ENCODE measurements around the gene CAMSAP2.
"Not testable (repeated sequence)": the region's sequence is repeated elsewhere in the genome, so short reads cannot be mapped to it uniquely, and the experiment has no call there.

The CAMSAP2 gene

DNA sequence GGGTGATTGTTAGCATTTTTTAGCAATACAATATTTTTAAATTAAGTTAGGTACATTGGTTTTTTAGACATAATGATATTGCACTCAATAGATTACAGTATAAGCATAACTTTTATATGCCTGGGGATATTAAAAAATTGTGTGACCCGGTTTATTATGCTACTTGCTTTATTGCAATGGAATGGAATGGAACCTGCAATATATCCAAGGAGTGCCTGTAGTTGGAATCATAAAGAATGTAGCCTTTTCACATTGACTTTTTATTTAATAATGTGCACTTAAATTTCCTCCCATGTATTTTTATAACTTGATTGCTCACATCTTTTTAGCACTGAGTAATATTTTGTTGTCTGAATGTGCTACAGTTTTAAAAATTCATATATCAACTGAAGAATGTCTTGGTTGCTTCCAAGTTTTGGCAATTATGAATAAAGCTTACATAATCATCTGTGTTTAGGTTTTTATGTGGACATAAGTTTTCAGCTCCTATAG is 49.2 kb downstream of the CAMSAP2 start:
- no peak for TF ChIP-seq POLR2A (IDR thresholded peaks at IDR 0.05; ENCODE audit: extremely low read depth, insufficient read length)
- TF ChIP-seq, protein P1, sequence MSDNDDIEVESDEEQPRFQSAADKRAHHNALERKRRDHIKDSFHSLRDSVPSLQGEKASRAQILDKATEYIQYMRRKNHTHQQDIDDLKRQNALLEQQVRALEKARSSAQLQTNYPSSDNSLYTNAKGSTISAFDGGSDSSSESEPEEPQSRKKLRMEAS (IDR thresholded peaks at IDR 0.05; ENCODE audit: low read depth, low read length): no peak
- no peak for TF ChIP-seq CTCF (IDR thresholded peaks at IDR 0.05; ENCODE audit: low read depth, low read length)
- TF ChIP-seq MYC (IDR thresholded peaks at IDR 0.05; ENCODE audit: low read depth, low read length): no peak
- no peak for DNase-seq (ENCODE audit: low read depth)
- no peak overlapping the region for H3K4me3 ChIP-seq (ENCODE audit: low read depth, low read length)

DNA sequence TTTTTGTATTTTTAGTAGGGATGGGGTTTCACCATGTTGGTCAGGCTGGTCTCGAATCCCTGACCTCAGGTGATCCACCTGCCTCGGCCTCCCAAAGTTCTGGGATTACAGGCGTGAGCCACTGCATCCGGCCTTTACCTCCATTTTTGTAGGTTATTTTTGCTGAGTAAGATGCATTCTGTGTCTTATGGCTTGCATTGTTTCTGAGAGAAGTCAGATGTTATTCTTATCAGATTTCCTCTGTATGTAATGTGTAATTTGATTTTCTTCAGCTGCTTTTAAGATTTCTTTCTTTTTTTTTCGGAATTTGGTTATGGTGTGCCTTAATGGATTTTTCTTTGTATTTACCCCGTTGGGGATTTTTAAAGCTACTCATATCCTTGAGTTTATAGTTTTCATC is 52.3 kb downstream of the CAMSAP2 start:
- DNase-seq (ENCODE audit: low read depth); H3K4me3 ChIP-seq (ENCODE audit: low read depth, low read length): not testable (repeated sequence)

- DNase-seq (ENCODE audit: low read depth): no peak
- no peak for TF ChIP-seq POLR2A (IDR thresholded peaks at IDR 0.05; ENCODE audit: extremely low read depth, insufficient read length)
- TF ChIP-seq MYC (IDR thresholded peaks at IDR 0.05; ENCODE audit: low read depth, low read length): no peak
- TF ChIP-seq CTCF (IDR thresholded peaks at IDR 0.05; ENCODE audit: low read depth, low read length): no peak
- TF ChIP-seq, protein P1 (IDR thresholded peaks at IDR 0.05; ENCODE audit: low read depth, low read length): no peak
Measured at GRCh38 chr1:200793677-200794076, 55.0 kb downstream of the CAMSAP2 start.

DNA sequence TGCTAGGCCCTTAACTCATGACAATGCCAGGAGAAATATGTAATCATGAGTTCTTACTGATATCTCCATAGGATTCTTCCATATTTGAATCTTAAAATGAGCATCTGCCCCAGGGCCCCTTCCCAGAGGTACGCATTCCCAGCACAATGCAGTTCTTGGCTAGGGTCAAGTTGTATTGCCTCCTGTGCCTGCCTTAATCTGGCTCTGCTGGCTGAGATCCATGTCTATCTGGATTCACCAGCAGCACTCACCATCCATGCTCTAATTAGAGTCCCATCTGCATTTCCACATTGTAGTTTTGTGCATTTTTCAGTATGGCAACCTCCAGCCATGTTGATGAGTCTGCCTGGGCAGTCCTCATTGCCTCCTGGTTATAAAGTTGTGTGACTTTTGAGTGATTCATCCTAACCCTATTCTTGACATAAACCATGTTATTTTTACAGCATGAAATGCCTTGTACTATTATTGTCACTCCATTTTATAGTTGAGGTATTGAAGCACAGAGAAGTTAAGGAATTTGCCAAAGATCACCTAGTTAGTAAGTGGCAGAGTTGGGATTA is 55.9 kb downstream of the CAMSAP2 start:
- H3K4me3 ChIP-seq (ENCODE audit: low read depth, low read length): no peak overlapping the region
- no peak for DNase-seq (ENCODE audit: low read depth)
- TF ChIP-seq POLR2A (IDR thresholded peaks at IDR 0.05; ENCODE audit: extremely low read depth, insufficient read length) (no peak), CTCF (IDR thresholded peaks at IDR 0.05; ENCODE audit: low read depth, low read length) (no peak), MYC (IDR thresholded peaks at IDR 0.05; ENCODE audit: low read depth, low read length) (no peak)
- TF ChIP-seq, protein P1 (IDR thresholded peaks at IDR 0.05; ENCODE audit: low read depth, low read length): no peak

More at GRCh38 chr1:200793677-200794076, 55.0 kb downstream of the CAMSAP2 start:
- no peak overlapping the region for H3K4me3 ChIP-seq (ENCODE audit: low read depth, low read length)

- no peak overlapping the region for H3K4me3 ChIP-seq (ENCODE audit: low read depth, low read length)
- no peak for DNase-seq (ENCODE audit: low read depth)
- TF ChIP-seq MYC (IDR thresholded peaks at IDR 0.05; ENCODE audit: low read depth, low read length) (no peak), CTCF (IDR thresholded peaks at IDR 0.05; ENCODE audit: low read depth, low read length) (no peak), POLR2A (IDR thresholded peaks at IDR 0.05; ENCODE audit: extremely low read depth, insufficient read length) (no peak)
- TF ChIP-seq, protein P1 (IDR thresholded peaks at IDR 0.05; ENCODE audit: low read depth, low read length): no peak
Measured at GRCh38 chr1:200795156-200795555, 56.5 kb downstream of the CAMSAP2 start.

DNA sequence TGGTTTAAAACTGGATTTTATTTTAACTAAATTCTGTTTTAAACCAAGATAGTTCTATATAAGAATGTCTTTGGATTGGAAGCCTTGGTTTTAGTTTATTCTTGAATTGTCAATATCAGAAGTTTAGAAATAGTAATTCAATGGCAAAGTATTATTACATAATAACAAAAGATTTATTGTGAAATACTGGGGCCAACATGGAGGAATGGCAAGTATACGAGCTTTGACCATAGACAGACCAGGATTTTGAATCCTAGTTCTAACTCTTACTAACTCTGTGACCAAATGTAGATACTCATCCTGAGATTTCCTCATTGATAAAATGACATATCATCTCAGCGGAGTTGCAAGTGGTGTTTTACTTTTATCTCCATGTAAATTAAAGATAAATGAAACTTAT is 63.3 kb downstream of the CAMSAP2 start:
- TF ChIP-seq CTCF (IDR thresholded peaks at IDR 0.05; ENCODE audit: low read depth, low read length): no peak
- TF ChIP-seq, protein P1 (IDR thresholded peaks at IDR 0.05; ENCODE audit: low read depth, low read length): no peak
- TF ChIP-seq MYC (IDR thresholded peaks at IDR 0.05; ENCODE audit: low read depth, low read length): no peak
- no peak for TF ChIP-seq POLR2A (IDR thresholded peaks at IDR 0.05; ENCODE audit: extremely low read depth, insufficient read length)
- no peak overlapping the region for H3K4me3 ChIP-seq (ENCODE audit: low read depth, low read length)
- DNase-seq (ENCODE audit: low read depth): no peak
